Stimulated activated naive B cell treated with anti-CD40 and anti-IgM and Interleukin-4, amounts not matched to agents 10 μg/mL and 1 μg/mL and 100 μg/mL, for 72 hours (primary cell): ENCODE data around the gene SEZ6L2.
A peak's percentile ranks its signal among the peaks of the same experiment; 100 is the strongest.
"Not testable (repeated sequence)": the region's sequence is repeated elsewhere in the genome, so short reads cannot be mapped to it uniquely, and the experiment has no call there.

Experiments used
- ATAC-seq, 2 donors: fragments of 150-1000 bp; cut with Tn5 transposase; replicated peaks; 2 replicates each; pipeline ENCODE4 v1.10.0; 2021; ENCODE audit warnings: moderate library complexity in 1 of 2
- DNase-seq: peaks from one replicate; pipeline ENCODE4 v3.0.0; 2021
- H3K27ac Mint-ChIP-seq: one replicate; pipeline ENCODE4 v1.8.0; 2022; ENCODE audit warnings: mild to moderate bottlenecking, mixed read lengths
- H3K27me3 Mint-ChIP-seq, 2 donors: one replicate each; pipeline ENCODE4 v1.8.0; 2022; ENCODE audit warnings: mixed read lengths in 2 of 2
- H3K36me3 Mint-ChIP-seq, 2 donors: one replicate each; pipeline ENCODE4 v1.8.0; 2022; ENCODE audit warnings: mixed read lengths in 2 of 2, mild to moderate bottlenecking in 1 of 2
- H3K4me1 Mint-ChIP-seq, 2 donors: one replicate each; pipeline ENCODE4 v1.8.0; 2022; ENCODE audit warnings: mixed read lengths in 2 of 2, mild to moderate bottlenecking in 1 of 2
- H3K4me3 Mint-ChIP-seq, 2 donors: one replicate each; pipeline ENCODE4 v1.8.0; 2022; ENCODE audit warnings: mild to moderate bottlenecking in 2 of 2, mixed read lengths in 2 of 2, moderate library complexity in 1 of 2
- H3K9me3 Mint-ChIP-seq, 2 donors: one replicate each; pipeline ENCODE4 v1.8.0; 2022; ENCODE audit warnings: mixed read lengths in 2 of 2, mild to moderate bottlenecking in 1 of 2

Gene SEZ6L2

DNA sequence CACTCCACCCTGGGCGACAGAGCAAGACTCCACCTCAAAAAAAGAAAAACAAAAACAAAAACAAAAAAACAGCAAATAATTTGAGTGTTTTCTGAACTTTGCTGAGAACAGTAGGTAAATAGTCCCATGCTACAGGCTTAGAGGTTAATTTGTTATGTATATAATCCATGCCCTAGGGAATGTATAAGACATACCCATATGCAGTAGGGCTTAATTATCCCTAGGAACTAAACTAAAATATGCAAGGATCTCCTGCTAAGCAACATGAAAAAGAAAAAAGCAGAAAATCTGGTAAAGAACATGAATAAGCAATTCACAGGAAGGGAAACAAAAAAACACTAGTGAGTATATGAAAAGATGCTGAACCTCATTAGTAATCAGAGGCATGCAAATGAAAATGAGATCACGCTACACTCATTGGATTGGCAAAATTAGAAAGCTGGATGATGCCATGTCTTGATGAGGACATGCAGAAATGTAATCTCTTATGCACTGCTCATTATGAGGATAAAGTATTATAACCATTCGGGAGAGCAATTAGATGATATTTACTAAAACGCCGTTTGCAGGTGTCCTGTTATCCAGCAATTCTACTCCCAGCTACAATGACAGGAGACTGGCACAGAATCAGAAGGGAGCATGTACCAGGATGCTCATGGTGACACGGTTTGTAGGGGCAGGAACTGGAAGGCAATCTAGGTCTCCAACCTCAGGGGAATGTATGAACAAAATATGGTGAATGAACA lies 21.1 kb upstream of the SEZ6L2 start:
- Mint-ChIP-seq H3K4me1 (peaks cover 14 to 50% of the 10 kb centered on the region in 2 donors), H3K27ac (peak overlapping the region; percentile 67), H3K9me3 (no peaks in the 10 kb centered on the region), H3K36me3 (peaks cover 38 to 51% of the 10 kb centered on the region in 2 donors), H3K4me3 (no peak overlapping the region), H3K27me3 (no peaks in the 10 kb centered on the region)
- ATAC-seq (no peak), DNase-seq (no peak)

DNA sequence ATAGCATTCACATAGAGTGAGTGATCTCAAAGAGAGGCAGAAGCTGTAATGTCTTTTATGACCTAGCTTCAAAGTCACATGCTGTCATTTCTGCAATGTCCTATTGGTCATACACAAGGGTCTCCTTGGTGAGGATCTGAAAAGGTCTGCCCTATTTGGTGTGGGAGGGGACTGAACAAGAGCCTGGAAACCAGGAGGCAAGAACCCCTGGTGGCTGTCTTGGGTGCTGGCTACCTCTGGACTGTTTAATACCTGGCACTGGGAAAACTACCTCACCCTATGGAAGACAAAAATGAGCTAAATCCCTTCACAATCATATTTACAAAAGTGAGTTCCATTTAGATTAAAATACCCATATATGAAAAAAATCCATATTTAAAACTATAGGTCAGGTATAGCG lies 17.6 kb upstream of the SEZ6L2 start:
- no peaks in the 10 kb centered on the region for H3K27me3 Mint-ChIP-seq
- H3K4me1 Mint-ChIP-seq, result peaks cover 10 to 21% of the 10 kb centered on the region in 2 donors
- H3K9me3 Mint-ChIP-seq, result no peaks in the 10 kb centered on the region
- peak in 1 of 2 donors; percentile 34 for ATAC-seq
- H3K4me3 Mint-ChIP-seq, result no peak overlapping the region
- peaks cover 56 to 62% of the 10 kb centered on the region in 2 donors for H3K36me3 Mint-ChIP-seq
- DNase-seq, result no peak
- no peak overlapping the region for H3K27ac Mint-ChIP-seq

DNA sequence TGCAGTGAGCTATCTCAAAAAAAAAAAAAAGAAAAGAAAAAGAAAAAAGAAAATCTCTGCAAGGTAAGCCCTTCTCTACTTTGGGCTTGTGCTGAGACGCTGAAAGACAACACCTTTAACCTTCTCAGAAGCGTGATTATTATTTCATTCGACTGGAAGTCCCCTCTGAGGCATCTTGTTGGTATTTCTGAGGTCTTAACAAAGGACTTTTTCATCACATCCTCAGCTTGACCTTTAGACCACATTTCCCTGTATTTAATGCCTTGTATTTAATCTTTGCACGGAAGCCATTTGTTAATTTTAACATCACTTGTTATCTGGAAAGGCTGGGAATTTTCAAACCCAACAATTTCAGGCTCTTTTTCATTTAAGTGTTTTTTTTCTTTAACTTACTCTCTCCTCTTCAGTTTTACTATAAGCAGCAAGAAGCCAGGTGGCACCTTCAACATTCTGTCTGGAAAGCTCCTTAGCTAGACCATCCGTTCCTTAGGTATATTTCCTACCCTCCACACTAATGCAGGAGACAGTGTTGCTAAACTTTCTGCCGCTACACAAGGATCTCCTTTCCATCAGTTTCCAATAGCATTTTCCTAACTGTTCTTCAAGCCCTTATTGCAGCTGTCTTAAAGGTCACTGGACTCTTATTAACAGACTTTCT lies 16.4 kb upstream of the SEZ6L2 start:
- H3K27me3 Mint-ChIP-seq, result no peaks in the 10 kb centered on the region
- H3K36me3 Mint-ChIP-seq, result peaks cover 53 to 64% of the 10 kb centered on the region in 2 donors
- peaks cover 5 to 19% of the 10 kb centered on the region in 2 donors for H3K4me1 Mint-ChIP-seq
- H3K27ac Mint-ChIP-seq, result peak overlapping the region; percentile 56
- no peak for ATAC-seq
- H3K4me3 Mint-ChIP-seq, result no peak overlapping the region
- H3K9me3 Mint-ChIP-seq, result no peaks in the 10 kb centered on the region
- DNase-seq, result no peak

DNA sequence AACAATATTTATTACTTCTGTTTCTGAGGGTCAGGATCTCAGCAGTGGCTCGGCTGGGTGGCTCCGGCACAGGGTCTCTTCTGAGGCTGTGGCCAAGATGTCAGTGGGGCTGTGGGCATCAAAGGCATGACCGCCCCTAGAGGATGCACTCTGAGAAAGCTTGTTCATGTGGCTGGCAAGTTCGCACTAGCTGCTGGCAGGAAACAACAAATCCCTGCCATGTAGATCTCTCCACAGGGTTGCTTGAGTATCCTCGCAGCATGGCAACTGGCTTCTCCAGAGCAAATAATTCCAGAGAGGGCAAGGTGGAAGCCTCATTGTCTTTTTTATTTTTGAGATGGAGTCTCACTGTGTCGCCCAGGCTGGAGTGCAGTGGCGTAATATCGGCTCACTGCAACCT lies 14.2 kb upstream of the SEZ6L2 start:
- Mint-ChIP-seq H3K36me3 (peaks cover 43 to 61% of the 10 kb centered on the region in 2 donors), H3K9me3 (no peaks in the 10 kb centered on the region), H3K4me3 (no peak overlapping the region), H3K27me3 (no peaks in the 10 kb centered on the region), H3K4me1 (peaks cover 4 to 10% of the 10 kb centered on the region in 2 donors), H3K27ac (no peak overlapping the region)
- no peak for ATAC-seq
- no peak for DNase-seq

DNA sequence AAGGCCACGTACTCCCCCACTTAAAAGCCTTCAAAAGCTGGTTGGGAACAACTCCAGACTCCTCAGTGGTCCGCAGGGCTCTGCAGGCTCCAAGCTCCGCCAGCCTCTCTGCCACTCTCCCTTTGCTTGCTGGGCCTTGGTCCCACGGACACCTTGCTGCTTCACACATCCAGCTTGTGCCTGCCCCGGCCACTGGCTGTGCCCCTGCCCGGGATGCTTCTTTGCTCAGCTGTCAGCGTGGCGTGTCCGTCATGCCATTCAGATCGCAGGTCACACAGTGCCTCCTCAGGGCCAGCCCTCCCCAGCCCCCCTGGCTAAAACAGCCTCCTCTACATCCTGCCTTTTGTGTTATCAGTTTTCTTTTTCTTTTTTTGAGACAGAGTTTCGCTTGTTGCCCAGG lies 12.7 kb upstream of the SEZ6L2 start:
- no peaks in the 10 kb centered on the region for H3K9me3 Mint-ChIP-seq
- H3K4me1 Mint-ChIP-seq, result peaks cover 5 to 10% of the 10 kb centered on the region in 2 donors
- H3K4me3 Mint-ChIP-seq, result no peak overlapping the region
- ATAC-seq (no peak), DNase-seq (no peak)
- peaks cover 48 to 65% of the 10 kb centered on the region in 2 donors for H3K36me3 Mint-ChIP-seq
- H3K27ac Mint-ChIP-seq, result no peak overlapping the region
- H3K27me3 Mint-ChIP-seq, result no peaks in the 10 kb centered on the region

DNA sequence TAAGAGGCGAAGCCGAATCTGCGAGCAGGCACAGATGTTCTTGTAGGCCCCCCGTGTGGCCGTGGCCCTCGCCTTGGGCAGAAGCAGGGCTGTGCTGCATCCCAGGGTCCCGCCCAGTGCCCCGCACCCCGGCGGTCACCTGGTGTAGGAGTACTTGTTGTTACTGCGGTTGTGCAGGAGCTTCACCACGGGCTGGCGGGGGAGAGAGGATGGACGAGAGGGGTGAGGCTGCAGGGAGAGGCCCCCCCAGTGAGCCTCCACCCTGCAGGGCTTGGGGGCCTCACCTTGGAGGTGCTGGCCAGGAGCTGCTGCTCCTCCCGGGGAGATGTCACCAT lies 12.3 kb upstream of the SEZ6L2 start:
- DNase-seq (no peak), ATAC-seq (no peak)
- Mint-ChIP-seq H3K9me3 (no peaks in the 10 kb centered on the region), H3K27ac (no peak overlapping the region), H3K27me3 (no peaks in the 10 kb centered on the region), H3K4me1 (peaks cover 5 to 10% of the 10 kb centered on the region in 2 donors), H3K36me3 (peaks cover 45 to 63% of the 10 kb centered on the region in 2 donors), H3K4me3 (no peak overlapping the region)

DNA sequence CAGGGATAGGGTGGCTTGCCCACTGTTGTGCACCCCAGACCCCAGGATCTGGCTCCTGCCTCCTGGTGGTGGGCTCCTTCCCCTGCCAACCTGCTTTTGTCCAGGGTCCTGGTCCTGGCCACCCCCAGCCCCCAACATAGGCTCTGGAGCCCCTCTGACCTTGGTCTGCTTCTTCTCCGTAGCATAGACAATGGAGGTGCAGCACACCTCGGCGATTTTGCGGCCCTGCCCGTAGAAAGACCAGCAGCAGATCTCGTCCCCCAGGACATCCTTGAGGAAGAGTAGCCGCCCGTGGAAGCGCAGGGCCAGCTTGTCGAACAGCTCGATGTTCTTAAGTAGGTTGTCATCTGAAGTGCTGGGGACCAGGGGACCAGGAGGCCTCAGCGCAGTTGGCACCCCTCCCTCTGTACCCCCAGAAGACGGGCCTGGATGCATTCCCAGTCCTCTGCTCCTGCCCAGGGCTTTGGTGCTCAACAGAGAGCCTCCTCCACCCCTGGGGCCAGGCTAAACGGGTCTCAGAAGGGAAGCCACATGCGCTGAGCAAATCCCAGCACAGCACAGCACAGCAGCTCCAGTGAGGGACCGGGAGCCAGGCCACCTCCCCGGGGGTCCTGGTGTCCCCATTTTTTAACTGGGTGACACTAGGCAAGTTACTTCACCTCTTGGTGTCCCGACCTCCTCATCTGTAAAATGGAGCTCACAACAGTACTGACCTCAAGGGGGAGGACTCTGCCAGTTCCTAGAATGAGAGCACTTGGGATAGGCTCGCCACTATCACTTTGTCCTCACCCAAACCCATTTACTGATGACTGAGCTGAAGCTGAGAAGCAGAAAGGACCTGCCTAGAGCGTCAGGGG lies 11.7 kb upstream of the SEZ6L2 start:
- H3K4me1 Mint-ChIP-seq, result peaks cover 5 to 9% of the 10 kb centered on the region in 2 donors
- H3K27ac Mint-ChIP-seq, result peak overlapping the region; percentile 25
- no peaks in the 10 kb centered on the region for H3K9me3 Mint-ChIP-seq
- no peak overlapping the region for H3K4me3 Mint-ChIP-seq
- DNase-seq (no peak), ATAC-seq (no peak)
- H3K36me3 Mint-ChIP-seq, result peaks cover 44 to 63% of the 10 kb centered on the region in 2 donors
- H3K27me3 Mint-ChIP-seq, result no peaks in the 10 kb centered on the region

DNA sequence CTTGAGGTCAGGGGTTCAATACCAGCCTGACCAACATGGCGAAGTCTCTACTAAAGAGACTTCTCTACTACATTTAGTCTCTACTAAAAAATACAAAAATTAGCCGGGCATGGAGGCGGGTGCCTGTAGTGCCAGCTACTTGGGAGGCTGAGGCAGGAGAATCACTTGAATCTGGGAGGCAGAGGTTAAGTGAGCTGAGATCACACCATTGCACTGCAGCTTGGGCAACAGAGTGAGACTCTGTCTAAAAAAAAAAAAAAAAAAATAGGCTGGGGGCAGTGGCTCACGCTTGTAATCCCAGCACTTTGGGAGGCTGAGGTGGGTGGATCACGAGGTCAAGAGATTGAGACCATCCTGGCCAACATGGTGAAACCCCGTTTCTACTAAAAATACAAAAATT lies 10.5 kb upstream of the SEZ6L2 start:
- not testable (repeated sequence) for H3K27ac Mint-ChIP-seq, H3K4me1 Mint-ChIP-seq, H3K9me3 Mint-ChIP-seq

DNA sequence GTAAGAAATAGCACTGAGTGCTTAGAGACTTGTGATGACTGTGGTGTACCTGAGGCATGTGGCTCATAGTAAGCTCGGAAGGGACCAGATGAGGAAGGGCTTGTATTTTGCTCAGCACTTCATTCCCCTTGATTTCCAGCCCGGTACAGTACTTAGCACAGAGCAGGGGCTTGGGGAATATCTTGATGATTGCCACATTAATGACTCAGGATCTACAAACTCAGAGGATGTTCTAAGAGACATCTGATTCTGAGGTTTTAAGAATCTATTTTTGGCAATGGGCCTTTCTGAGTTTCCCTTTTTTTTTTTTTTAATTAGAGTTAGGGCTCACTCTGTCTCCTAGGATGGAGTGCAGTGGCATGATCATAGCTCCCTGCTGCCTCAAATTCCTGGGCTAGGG lies 10.0 kb upstream of the SEZ6L2 start:
- no peaks in the 10 kb centered on the region for H3K27me3 Mint-ChIP-seq
- peaks cover 31 to 49% of the 10 kb centered on the region in 2 donors for H3K36me3 Mint-ChIP-seq
- no peak overlapping the region for H3K4me3 Mint-ChIP-seq
- no peak overlapping the region for H3K27ac Mint-ChIP-seq
- ATAC-seq, result no peak
- no peaks in the 10 kb centered on the region for H3K9me3 Mint-ChIP-seq
- DNase-seq, result no peak
- H3K4me1 Mint-ChIP-seq, result peaks cover 5% of the 10 kb centered on the region in 2 donors

More for the DNA sequence above, 10.5 kb upstream of the SEZ6L2 start:
- H3K4me3 Mint-ChIP-seq, ATAC-seq, DNase-seq, H3K27me3 Mint-ChIP-seq: not testable (repeated sequence)
- H3K36me3 Mint-ChIP-seq, result peaks cover 33 to 53% of the 10 kb centered on the region in 2 donors

DNA sequence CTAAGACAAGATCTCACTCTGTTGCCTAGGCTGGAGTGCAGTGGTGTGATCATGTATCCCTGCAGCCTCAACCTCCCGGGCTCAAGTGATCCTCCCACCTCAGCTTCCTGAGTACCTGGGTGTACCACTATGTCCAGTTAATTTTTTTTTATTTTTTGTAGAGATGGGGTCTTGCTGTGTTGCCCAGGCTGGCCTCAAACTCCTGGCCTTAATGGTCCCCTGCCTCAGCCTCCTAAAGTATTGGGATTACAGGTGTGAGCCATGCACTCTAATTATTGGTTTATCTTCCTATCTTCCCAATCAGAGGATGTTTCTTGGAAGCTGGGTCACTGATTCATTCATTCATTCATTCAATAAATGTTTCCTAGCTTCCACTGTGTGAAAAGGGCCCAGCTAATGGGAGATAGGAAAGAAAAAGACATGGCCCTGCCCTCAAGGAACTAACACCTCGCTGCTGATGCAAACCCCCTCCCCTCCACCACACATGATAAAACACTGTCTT lies 9.4 kb upstream of the SEZ6L2 start:
- Mint-ChIP-seq H3K9me3 (no peaks in the 10 kb centered on the region), H3K4me3 (no peak overlapping the region), H3K4me1 (peaks cover 5% of the 10 kb centered on the region in 2 donors), H3K27me3 (no peaks in the 10 kb centered on the region), H3K36me3 (peaks cover 25 to 44% of the 10 kb centered on the region in 2 donors), H3K27ac (no peak overlapping the region)
- DNase-seq (no peak), ATAC-seq (no peak)

DNA sequence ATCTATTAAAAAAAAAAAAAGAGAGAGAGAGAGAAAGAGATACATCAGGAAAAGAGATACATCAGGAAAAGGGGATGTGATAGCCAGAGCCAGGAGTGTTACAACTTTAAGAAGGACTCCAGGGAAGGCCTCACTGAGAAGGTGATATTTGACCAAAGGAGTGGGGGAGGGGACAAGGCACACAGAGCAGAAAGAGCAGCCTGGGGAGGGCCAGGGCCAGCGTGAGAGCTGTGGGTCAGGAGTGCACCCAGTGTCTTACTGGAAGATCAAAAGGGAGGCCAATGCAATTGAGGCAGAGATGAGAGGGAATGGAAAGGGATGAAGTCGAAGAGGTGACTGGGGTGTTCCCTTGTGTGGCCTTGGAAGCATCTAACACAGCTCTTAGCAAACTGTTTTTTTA lies 8.6 kb upstream of the SEZ6L2 start:
- Mint-ChIP-seq H3K4me3 (no peak overlapping the region), H3K27ac (no peak overlapping the region)

DNA sequence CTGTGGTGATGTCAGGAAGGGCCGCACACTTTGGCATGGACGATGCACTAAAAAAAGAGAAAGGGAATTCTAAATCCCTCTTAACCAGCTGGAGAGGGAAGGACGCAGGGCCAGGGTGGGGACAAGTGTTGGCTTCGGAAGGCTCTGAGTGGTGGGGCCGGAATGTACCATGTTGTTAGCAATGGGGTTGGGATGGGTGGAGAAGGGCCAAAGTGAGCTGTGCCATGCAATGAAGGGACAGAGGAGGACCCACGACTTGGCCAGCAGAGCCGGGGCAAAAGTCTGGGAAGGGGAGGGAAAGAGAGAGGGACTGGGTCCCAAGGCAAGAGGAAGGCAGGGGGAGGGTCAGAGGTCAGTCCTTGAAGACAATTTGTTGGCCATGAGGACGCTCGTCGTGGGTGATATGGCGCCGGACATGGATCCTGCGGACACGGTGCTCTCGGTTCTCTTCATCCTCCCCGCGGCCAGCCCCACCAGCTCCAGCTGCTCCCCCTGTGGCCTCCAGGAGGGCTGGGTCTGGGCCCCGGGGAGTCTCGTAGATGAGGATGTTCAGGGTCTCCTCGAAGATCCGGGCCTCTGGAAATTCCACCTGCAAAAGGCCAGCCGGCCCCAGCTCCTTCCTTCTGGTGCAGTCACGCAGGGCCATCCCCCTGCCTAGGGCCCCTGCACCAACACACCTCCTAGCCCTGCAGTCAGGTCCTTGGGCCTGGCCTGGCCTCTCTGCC lies 7.3 kb upstream of the SEZ6L2 start:
- Mint-ChIP-seq H3K27me3 (no peaks in the 10 kb centered on the region), H3K4me1 (peaks cover 3 to 10% of the 10 kb centered on the region in 2 donors), H3K27ac (peak overlapping the region; percentile 56), H3K4me3 (no peak overlapping the region), H3K36me3 (peaks cover 14 to 30% of the 10 kb centered on the region in 2 donors), H3K9me3 (no peaks in the 10 kb centered on the region)
- DNase-seq, result no peak
- no peak for ATAC-seq

More for the DNA sequence above, 8.6 kb upstream of the SEZ6L2 start:
- ATAC-seq (no peak), DNase-seq (no peak)
- peaks cover 19 to 36% of the 10 kb centered on the region in 2 donors for H3K36me3 Mint-ChIP-seq
- H3K9me3 Mint-ChIP-seq, result no peaks in the 10 kb centered on the region
- peaks cover 5 to 10% of the 10 kb centered on the region in 2 donors for H3K4me1 Mint-ChIP-seq
- no peaks in the 10 kb centered on the region for H3K27me3 Mint-ChIP-seq

DNA sequence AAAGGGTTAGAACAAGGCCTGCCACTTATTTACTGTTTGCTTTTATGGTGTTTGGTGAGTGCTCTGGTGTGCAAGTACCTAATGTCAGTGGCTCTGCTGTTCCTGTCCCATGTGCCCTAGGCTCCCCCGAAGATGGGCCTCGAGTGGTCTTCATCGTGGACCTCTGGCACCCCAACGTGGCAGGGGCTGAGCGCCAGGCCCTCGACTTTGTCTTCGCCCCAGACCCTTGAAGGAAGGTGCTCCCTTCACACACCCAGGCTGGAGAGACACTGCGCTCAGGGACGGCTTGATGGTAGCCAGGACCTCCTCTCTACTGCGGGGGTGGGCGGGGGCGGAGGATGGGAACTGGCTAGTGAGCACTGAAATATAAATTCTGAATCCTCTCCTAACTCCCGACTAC lies 6.3 kb upstream of the SEZ6L2 start:
- Mint-ChIP-seq H3K36me3 (peaks cover 11 to 21% of the 10 kb centered on the region in 2 donors), H3K27me3 (peaks cover 3 to 4% of the 10 kb centered on the region in 2 donors), H3K9me3 (no peaks in the 10 kb centered on the region), H3K4me3 (no peak overlapping the region), H3K27ac (no peak overlapping the region), H3K4me1 (peaks cover 5 to 9% of the 10 kb centered on the region in 2 donors)
- DNase-seq, result no peak
- ATAC-seq, result no peak

DNA sequence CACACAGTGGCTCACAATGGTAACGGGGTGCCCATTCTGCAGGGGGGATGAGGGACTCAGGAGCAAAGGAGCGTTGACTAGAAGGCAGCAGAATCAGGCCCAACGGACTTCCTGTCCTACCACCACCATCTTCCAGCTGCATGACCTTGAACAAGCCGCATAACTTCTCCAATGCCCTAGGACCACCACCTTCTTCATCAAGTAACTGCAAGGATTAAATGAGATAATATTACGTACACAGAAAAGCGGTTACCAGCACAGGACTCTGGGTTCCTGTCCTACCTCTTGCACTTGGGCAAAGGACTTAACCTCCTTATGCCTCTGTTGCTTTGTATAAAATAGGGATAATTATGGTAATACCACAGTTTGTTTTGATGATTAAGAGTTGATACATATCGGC lies 5.6 kb upstream of the SEZ6L2 start:
- H3K27ac Mint-ChIP-seq, result no peak overlapping the region
- H3K4me3 Mint-ChIP-seq, result no peak overlapping the region
- DNase-seq (no peak), ATAC-seq (no peak)
- H3K9me3 Mint-ChIP-seq, result no peaks in the 10 kb centered on the region
- peaks cover 7 to 10% of the 10 kb centered on the region in 2 donors for H3K27me3 Mint-ChIP-seq
- H3K36me3 Mint-ChIP-seq, result peaks cover 11 to 21% of the 10 kb centered on the region in 2 donors
- H3K4me1 Mint-ChIP-seq, result peaks cover 8 to 14% of the 10 kb centered on the region in 2 donors
